SU-DHL-6 (cell line): ENCODE measurements around the gene HSD11B2.

ENCODE experiments used
- CTCF ChIP-seq: fragments of 200-600 bp; sonication (generic); IDR thresholded peaks from one replicate; pipeline ENCODE4 v1.5.1; 2017; ENCODE audit warnings: antibody characterized with exemption, mild to moderate bottlenecking, low read length, moderate library complexity; ENCODE audit not compliant: insufficient read depth, poor library complexity, severe bottlenecking
- EZH2phosphoT487 ChIP-seq: fragments of 200-600 bp; sonication (generic), shearing (Covaris generic); conservative IDR thresholded peaks from 2 replicates; pipeline ENCODE4 v1.6.1; 2018; ENCODE audit warnings: mild to moderate bottlenecking, antibody characterized with exemption, low read length, moderate library complexity, mixed read lengths

GRCh38 chr16:67383284-67383683 is 47.6 kb upstream of the HSD11B2 start:
- TF ChIP-seq CTCF (no peak), EZH2phosphoT487 (no peak)
